Hepatocyte (in vitro differentiated cells): Measurements from ENCODE around the gene GNB1L.

Experiments
- CTCF ChIP-seq: fragments of 200-600 bp; sonication (generic); IDR thresholded peaks from 2 replicates; pipeline ENCODE4 v1.5.1; 2016; ENCODE audit warnings: antibody characterized with exemption, mild to moderate bottlenecking; ENCODE audit not compliant: poor library complexity
- EZH2 ChIP-seq: fragments of 200-600 bp; sonication (generic); IDR thresholded peaks from 2 replicates; pipeline ENCODE4 v1.6.1; 2016; ENCODE audit warnings: antibody characterized with exemption, mild to moderate bottlenecking, borderline replicate concordance
- EZH2phosphoT487 ChIP-seq: fragments of 200-600 bp; sonication (generic); IDR thresholded peaks from one replicate; pipeline ENCODE4 v1.6.1; 2018; ENCODE audit warnings: antibody characterized with exemption, mild to moderate bottlenecking, low read depth, moderate library complexity; ENCODE audit not compliant: unreplicated experiment, severe bottlenecking

GRCh38 chr22:19879643-19879991 lies 24.9 kb upstream of the GNB1L start:
- TF ChIP-seq EZH2, result no peak
- TF ChIP-seq CTCF, result no peak
- TF ChIP-seq EZH2phosphoT487, result no peak
